GM12872 (cell line): ENCODE measurements around the gene RPUSD1.

Source experiments
- CTCF ChIP-seq: IDR thresholded peaks from 3 replicates; pipeline ENCODE4 v1.5.1; 2011; ENCODE audit warnings: low read depth, mild to moderate bottlenecking, low read length, moderate library complexity; ENCODE audit not compliant: insufficient read depth

RPUSD1 gene

GRCh38 chr16:769184-769784 lies 18.9 kb downstream of the RPUSD1 start:
- no peak for TF ChIP-seq CTCF

- no peak for TF ChIP-seq CTCF
Observed at GRCh38 chr16:768428-768827, 19.8 kb downstream of the RPUSD1 start.

- no peak for TF ChIP-seq CTCF
Observed at GRCh38 chr16:767743-768235, 20.4 kb downstream of the RPUSD1 start.

GRCh38 chr16:766820-767640 lies 21.2 kb downstream of the RPUSD1 start:
- TF ChIP-seq CTCF, result no peak

- no peak for TF ChIP-seq CTCF
Observed at GRCh38 chr16:766008-766819, 22.0 kb downstream of the RPUSD1 start.

GRCh38 chr16:765488-765865 lies 22.7 kb downstream of the RPUSD1 start:
- TF ChIP-seq CTCF, result no peak
